Liver (tissue), 3 donors: Measurements from ENCODE around the gene KIAA1614.

Source experiments
- CTCF ChIP-seq: fragments of 150-350 bp; IDR thresholded peaks from 2 replicates; pipeline ENCODE4 v1.5.1; 2017; ENCODE audit warnings: improper control_type of control experiment, low read depth, low read length; ENCODE audit not compliant: missing input control
- SP1 ChIP-seq: IDR thresholded peaks from 2 replicates; pipeline ENCODE4 v1.6.1; 2018; ENCODE audit warnings: antibody characterized with exemption, mild to moderate bottlenecking
- ZBTB33 ChIP-seq: IDR thresholded peaks from 2 replicates; pipeline ENCODE4 v1.6.1; 2016; ENCODE audit warnings: antibody characterized with exemption
- donor health status: healthy.
- donor health status: healthy.

- TF ChIP-seq CTCF (no peak), SP1 (no peak), ZBTB33 (no peak)
Observed at GRCh38 chr1:180937012-180937372, 24.3 kb downstream of the KIAA1614 start.
